Measurements from ENCODE around the gene ZNF710. TPM values are rescaled to one million over a fixed set of nuclear protein-coding genes. Genes with fewer than 3 reads are reported as not detected.

The ZNF710 gene
- polyA plus RNA-seq, 1 of the 3 experiments (the other 2 are of a cell fraction), result 2.7 TPM

DNA sequence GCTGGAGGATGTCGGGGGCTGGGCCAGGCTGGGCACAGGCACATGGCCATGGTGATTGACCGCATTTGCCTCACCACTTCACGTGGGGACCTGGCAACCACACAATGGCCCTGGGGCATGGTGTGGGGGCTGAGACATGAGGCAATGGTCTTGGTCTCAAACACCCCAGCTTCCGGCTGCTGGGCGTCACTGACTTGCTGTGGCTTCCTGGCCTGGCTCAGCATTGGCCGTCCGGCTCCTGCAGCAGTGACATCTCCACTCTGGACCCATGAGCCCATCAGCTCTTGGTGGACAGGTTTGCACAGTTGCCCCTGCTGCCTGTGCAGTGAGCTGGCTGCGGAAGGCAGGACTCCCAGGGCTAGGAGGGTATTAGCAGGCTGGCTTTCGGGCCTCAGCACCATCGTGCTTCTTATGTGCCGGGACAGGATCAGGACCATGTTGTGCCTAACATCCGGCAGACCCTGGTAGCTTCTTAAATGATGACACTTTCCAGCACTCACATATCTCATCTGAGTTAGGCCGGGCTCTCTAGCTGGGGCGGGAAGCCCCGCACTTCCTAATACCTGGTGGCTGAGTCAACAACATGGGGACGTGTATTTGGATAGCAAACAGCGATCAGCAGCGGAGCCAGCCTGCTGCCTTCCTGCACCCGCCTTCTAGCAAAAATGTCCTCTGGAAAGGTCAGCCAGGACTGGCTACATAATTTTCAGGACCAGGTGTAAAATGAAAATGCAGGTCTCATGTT is 34.1 kb downstream of the ZNF710 start:
- Histone ChIP-seq H3K4me1 (ENCODE audit: control insufficient read depth in 1 of 2, insufficient read depth in 2 of 2, low read depth in 1 of 2, low read length in 1 of 2) (peaks cover 24 to 28% of the 10 kb centered on the region in 2 experiments; a peak in 3 of 4 replicates), H3F3A (replicated peaks; ENCODE audit: insufficient read depth) (no peaks in the 10 kb centered on the region), H3K36me3 (replicated peaks in 1 of 2; ENCODE audit: control insufficient read depth in 1 of 2, insufficient read depth in 2 of 2, low read length in 1 of 2) (no peaks in the 10 kb centered on the region), H4K20me1 (ENCODE audit: insufficient read depth) (no peaks in the 10 kb centered on the region), H3K9me3 (no peaks in the 10 kb centered on the region), H3K79me2 (ENCODE audit: insufficient read depth) (no peaks in the 10 kb centered on the region; the same call in 1 of the 2 replicates), H3K4me3 (ENCODE audit: low read depth in 2 of 2, low read length in 1 of 2) (no peak overlapping the region), H3K9ac (no peak overlapping the region), H2AFZ (ENCODE audit: low read depth) (no peak overlapping the region), H3K27ac (ENCODE audit: low read depth in 2 of 2, low read length in 1 of 2) (no peak overlapping the region; a peak in 1 of 4 replicates), H3K4me2 (peak overlapping the region; percentile 46; the same call in 1 of the 2 replicates), H3K9me2 (no peaks in the 10 kb centered on the region), H3K27me3 (ENCODE audit: insufficient read depth) (no peaks in the 10 kb centered on the region)
- CTCF ChIA-PET, result no interaction called here
- POLR2A ChIA-PET, result no interaction called here
- DNase-seq, result no peak
- TF ChIP-seq FOSL2 (IDR thresholded peaks at IDR 0.05; ENCODE audit: borderline replicate concordance, low read depth), result peak; percentile 17; the same call in 1 of the 2 replicates
- TF ChIP-seq, protein P1, sequence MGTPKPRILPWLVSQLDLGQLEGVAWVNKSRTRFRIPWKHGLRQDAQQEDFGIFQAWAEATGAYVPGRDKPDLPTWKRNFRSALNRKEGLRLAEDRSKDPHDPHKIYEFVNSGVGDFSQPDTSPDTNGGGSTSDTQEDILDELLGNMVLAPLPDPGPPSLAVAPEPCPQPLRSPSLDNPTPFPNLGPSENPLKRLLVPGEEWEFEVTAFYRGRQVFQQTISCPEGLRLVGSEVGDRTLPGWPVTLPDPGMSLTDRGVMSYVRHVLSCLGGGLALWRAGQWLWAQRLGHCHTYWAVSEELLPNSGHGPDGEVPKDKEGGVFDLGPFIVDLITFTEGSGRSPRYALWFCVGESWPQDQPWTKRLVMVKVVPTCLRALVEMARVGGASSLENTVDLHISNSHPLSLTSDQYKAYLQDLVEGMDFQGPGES (IDR thresholded peaks at IDR 0.05; ENCODE audit: low read depth, low read length), result no peak
- no peak for TF ChIP-seq YY1 (IDR thresholded peaks at IDR 0.05; ENCODE audit: low read depth)
- TF ChIP-seq EZH2phosphoT487 (IDR thresholded peaks at IDR 0.05; ENCODE audit: borderline replicate concordance, low read depth), result no peak
- TF ChIP-seq, protein P2, sequence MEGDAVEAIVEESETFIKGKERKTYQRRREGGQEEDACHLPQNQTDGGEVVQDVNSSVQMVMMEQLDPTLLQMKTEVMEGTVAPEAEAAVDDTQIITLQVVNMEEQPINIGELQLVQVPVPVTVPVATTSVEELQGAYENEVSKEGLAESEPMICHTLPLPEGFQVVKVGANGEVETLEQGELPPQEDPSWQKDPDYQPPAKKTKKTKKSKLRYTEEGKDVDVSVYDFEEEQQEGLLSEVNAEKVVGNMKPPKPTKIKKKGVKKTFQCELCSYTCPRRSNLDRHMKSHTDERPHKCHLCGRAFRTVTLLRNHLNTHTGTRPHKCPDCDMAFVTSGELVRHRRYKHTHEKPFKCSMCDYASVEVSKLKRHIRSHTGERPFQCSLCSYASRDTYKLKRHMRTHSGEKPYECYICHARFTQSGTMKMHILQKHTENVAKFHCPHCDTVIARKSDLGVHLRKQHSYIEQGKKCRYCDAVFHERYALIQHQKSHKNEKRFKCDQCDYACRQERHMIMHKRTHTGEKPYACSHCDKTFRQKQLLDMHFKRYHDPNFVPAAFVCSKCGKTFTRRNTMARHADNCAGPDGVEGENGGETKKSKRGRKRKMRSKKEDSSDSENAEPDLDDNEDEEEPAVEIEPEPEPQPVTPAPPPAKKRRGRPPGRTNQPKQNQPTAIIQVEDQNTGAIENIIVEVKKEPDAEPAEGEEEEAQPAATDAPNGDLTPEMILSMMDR (IDR thresholded peaks at IDR 0.05), result no peak
- TF ChIP-seq, protein P3, sequence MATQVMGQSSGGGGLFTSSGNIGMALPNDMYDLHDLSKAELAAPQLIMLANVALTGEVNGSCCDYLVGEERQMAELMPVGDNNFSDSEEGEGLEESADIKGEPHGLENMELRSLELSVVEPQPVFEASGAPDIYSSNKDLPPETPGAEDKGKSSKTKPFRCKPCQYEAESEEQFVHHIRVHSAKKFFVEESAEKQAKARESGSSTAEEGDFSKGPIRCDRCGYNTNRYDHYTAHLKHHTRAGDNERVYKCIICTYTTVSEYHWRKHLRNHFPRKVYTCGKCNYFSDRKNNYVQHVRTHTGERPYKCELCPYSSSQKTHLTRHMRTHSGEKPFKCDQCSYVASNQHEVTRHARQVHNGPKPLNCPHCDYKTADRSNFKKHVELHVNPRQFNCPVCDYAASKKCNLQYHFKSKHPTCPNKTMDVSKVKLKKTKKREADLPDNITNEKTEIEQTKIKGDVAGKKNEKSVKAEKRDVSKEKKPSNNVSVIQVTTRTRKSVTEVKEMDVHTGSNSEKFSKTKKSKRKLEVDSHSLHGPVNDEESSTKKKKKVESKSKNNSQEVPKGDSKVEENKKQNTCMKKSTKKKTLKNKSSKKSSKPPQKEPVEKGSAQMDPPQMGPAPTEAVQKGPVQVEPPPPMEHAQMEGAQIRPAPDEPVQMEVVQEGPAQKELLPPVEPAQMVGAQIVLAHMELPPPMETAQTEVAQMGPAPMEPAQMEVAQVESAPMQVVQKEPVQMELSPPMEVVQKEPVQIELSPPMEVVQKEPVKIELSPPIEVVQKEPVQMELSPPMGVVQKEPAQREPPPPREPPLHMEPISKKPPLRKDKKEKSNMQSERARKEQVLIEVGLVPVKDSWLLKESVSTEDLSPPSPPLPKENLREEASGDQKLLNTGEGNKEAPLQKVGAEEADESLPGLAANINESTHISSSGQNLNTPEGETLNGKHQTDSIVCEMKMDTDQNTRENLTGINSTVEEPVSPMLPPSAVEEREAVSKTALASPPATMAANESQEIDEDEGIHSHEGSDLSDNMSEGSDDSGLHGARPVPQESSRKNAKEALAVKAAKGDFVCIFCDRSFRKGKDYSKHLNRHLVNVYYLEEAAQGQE (IDR thresholded peaks at IDR 0.05; ENCODE audit: low read depth, low read length), result no peak
- TF ChIP-seq TCF12 (IDR thresholded peaks at IDR 0.05), result no peak
- TF ChIP-seq MXI1 (IDR thresholded peaks at IDR 0.05; ENCODE audit: low read depth, low read length), result no peak
- no peak for TF ChIP-seq GATA2 (CRISPR knock-in tag; IDR thresholded peaks at IDR 0.05)
- peak; percentile 76 for TF ChIP-seq ELF1 (IDR thresholded peaks at IDR 0.05)
- no peak for TF ChIP-seq POLR2AphosphoS5 (IDR thresholded peaks at IDR 0.05; ENCODE audit: low read depth, low read length)
- TF ChIP-seq JUND (IDR thresholded peaks at IDR 0.05), result 0 out of 2 replicates have a peak, but pooled peaks have one; percentile 13
- TF ChIP-seq, protein P4, sequence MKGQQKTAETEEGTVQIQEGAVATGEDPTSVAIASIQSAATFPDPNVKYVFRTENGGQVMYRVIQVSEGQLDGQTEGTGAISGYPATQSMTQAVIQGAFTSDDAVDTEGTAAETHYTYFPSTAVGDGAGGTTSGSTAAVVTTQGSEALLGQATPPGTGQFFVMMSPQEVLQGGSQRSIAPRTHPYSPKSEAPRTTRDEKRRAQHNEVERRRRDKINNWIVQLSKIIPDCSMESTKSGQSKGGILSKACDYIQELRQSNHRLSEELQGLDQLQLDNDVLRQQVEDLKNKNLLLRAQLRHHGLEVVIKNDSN (IDR thresholded peaks at IDR 0.05; ENCODE audit: borderline replicate concordance, low read depth), result no peak
- TF ChIP-seq, protein P5, sequence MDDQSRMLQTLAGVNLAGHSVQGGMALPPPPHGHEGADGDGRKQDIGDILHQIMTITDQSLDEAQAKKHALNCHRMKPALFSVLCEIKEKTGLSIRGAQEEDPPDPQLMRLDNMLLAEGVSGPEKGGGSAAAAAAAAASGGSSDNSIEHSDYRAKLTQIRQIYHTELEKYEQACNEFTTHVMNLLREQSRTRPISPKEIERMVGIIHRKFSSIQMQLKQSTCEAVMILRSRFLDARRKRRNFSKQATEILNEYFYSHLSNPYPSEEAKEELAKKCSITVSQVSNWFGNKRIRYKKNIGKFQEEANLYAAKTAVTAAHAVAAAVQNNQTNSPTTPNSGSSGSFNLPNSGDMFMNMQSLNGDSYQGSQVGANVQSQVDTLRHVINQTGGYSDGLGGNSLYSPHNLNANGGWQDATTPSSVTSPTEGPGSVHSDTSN (IDR thresholded peaks at IDR 0.05), result no peak
- TF ChIP-seq CHD2 (IDR thresholded peaks at IDR 0.05; ENCODE audit: low read length, partially characterized antibody), result no peak
- WGBS (ENCODE audit: low lambda C conversion rate), result 81% methylated on average over 15 of the region's 19 CpGs
